ENCODE results near the gene CCDC69.

The CCDC69 gene

GRCh38 chr5:151138114-151138513 lies 85.8 kb downstream of the CCDC69 start:
- TF ChIP-seq CTCF (IDR thresholded peaks at IDR 0.05; ENCODE audit: low read depth, low read length): no peak
- in situ Hi-C loops (cut with HindIII; ENCODE audit: low sequenced_read_pairs): no loop called here
- no peak for DNase-seq (ENCODE audit: low read depth, low spot score)
- H3K4me3 ChIP-seq (ENCODE audit: low read depth, low read length): no peak overlapping the region

- DNase-seq (ENCODE audit: low read depth, low spot score): no peak
- in situ Hi-C loops (cut with HindIII; ENCODE audit: low sequenced_read_pairs): no loop called here
- H3K4me3 ChIP-seq (ENCODE audit: low read depth, low read length): no peak overlapping the region
- no peak for TF ChIP-seq CTCF (IDR thresholded peaks at IDR 0.05; ENCODE audit: low read depth, low read length)
Observed at GRCh38 chr5:151137067-151137825, 86.6 kb downstream of the CCDC69 start.

- no peak for TF ChIP-seq CTCF (IDR thresholded peaks at IDR 0.05; ENCODE audit: low read depth, low read length)
- in situ Hi-C loops (cut with HindIII; ENCODE audit: low sequenced_read_pairs): no loop called here
- no peak for DNase-seq (ENCODE audit: low read depth, low spot score)
- H3K4me3 ChIP-seq (ENCODE audit: low read depth, low read length): no peak overlapping the region
Observed at GRCh38 chr5:151134228-151134627, 89.7 kb downstream of the CCDC69 start.

- no peak for TF ChIP-seq CTCF (IDR thresholded peaks at IDR 0.05; ENCODE audit: low read depth, low read length)
- H3K4me3 ChIP-seq (ENCODE audit: low read depth, low read length): no peak overlapping the region
- in situ Hi-C loops (cut with HindIII; ENCODE audit: low sequenced_read_pairs): no loop called here
- DNase-seq (ENCODE audit: low read depth, low spot score): no peak
Observed at GRCh38 chr5:151132963-151133362, 90.9 kb downstream of the CCDC69 start.
